Activated T-helper 1 cell treated with Interleukin-2 at 50 U/mL for 16 hours (primary cell): ENCODE results near the gene UGT1A6.
"Not testable (repeated sequence)": the region's sequence is repeated elsewhere in the genome, so short reads cannot be mapped to it uniquely, and the experiment has no call there.

Experiments
- DNase-seq: peaks from one replicate; pipeline ENCODE4 v3.0.0-alpha.2; 2020; ENCODE audit warnings: low read depth

Gene UGT1A6

DNA sequence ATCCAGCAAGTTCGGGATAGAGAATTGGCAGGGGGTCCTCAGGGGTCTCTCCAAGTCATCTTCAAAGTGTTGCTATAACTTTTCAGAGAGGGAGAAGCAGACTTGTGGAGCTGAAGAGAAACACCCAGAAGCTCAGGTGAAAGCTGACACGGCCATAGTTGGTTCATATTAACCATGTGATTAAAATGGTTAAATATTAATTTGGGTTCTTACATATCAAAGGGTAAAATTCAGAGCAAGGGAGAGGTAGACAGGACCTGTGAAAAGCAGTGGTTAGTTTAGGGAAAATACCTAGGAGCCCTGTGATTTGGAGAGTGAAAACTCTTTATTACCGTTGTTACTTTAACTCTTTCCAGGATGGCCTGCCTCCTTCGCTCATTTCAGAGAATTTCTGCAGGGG is at the start of gene UGT1A6:
TSS of gene UGT1A6 (plus strand) at position 243 of the 400 bp plus-strand sequence. CDS start at position 358, 115 bp downstream.
- DNase-seq, result no peak

DNA sequence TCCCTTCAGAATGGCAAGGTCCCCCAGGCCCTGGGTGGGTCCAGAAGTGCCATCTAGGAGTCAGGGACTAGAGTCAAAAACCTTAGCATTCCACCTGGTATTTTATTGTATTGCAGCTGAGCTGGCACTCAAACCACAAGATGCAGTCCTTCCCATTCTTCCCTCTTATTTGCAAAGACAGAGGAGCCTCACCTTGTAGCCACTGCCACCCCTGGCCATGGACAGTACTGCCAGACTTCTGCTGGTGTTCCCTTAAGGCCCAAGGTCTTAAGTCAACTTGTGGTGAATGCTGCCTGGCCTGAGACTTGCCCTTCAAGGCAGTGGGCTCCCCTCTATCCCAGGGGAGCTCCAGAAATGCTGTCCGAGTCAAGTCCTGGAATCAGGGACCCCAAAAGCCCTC is 49.6 kb upstream of the UGT1A6 start:
- DNase-seq, result no peak

DNA sequence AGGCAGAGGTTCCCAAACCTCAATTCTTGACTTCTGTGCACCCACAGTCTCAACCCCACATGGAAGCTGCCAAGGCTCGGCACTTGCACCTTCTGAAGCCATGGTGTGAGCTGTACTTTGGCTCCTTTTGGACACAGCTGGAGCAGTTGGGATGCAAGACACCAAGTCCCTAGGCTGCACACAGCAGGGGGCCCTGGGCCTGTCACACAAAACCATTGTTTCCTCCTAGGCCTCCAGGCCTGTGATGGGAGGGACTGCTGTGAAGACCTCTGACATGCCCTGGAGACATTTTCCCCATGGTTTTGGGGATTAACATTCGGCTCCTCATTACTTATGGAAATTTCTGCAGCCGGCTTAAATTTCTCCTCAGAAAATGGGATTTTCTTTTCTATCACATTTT is 46.7 kb upstream of the UGT1A6 start:
- not testable (repeated sequence) for DNase-seq

DNA sequence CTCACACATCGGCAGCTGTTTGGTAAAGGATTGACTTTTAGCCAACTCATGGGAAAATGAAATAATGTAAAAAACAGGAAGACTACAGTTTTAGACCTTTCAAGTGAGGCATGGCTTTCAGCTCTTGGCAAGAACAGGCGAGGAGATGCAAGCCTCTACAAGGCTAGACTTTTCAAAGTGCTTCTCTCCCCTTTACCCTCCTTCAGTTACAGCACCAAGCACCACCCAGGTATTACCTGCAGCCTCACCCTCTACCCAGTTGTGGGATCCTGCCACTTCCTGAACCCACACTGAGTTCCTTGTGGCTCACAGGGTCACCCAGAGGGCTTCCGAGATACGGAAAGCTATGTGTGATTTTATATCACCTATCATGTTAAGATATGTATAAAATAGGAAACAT is 41.7 kb upstream of the UGT1A6 start:
- DNase-seq, result no peak

DNA sequence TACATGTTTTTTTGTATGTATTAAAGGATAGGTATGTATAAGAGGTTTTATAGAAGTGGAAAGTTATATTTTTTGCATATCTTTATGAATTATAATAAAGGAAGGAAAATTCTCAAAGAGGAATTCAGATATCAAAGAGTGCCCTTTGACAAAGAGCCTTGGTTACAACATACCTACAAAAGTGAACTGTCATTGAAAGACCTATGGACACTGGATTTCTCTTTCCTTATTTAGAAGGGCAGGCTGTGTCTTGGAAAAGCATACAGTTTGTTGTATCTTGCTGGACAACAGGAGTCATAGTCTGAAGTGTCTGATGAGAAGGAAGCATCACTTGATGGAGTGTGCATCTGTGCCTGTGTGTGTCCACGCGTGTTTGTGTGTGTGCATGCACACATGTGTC is 41.3 kb upstream of the UGT1A6 start:
- no peak for DNase-seq

DNA sequence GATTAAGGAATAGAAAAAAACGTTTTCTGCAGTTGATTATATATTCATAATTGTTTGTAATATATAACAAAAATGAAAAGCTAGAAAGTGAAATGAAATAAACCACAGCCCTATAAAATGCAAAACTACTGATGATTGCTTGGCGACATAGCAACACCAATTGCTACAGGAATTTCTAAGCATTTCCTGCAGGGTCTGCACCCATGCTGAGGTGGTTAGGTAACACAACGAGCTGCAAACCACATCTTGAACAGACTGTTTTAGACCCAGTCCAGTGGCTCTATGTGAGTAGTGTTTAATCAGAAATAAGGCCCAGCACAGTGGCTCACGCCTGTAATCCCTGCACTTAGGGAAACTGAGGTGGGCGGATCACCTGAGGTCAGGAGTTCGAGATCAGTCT is 38.2 kb upstream of the UGT1A6 start:
- no peak for DNase-seq

DNA sequence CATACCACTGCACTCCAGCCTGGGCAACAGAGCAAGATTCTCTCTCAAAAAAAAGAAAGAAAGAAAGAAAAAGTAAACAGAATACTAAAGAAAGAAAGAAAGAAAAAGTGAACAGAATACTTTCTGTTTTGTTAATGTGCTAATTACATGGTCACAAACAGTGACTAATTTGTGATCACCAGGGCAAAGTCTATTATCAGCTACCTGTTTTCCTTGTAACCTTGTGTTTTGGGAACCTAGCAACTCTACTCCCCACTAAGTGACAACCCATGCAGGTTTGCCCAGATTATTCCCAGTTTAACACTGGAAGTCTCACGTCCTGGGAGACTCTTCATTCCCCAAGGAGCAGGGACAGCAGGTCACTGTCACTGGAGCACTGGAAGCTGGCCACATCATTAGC is 37.6 kb upstream of the UGT1A6 start:
- no peak for DNase-seq

DNA sequence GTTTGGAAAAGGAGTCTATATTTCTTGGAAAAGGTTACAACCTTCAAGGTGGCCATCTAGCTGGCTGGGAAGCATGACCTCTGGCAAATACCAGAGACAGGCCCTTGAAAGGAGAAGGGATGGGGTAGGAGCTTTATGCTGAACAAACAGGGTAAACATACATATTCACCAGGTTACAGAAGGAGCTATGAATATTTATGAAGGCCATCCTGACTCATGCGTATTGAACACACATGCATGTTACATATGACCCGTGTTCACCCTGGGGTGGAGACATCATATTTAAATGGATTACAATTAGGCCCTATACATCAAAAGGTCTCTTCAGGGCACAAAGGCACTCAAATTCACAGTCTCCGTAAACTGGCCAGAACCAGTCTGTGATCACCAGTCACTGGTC is 36.7 kb upstream of the UGT1A6 start:
- DNase-seq, result not testable (repeated sequence)

DNA sequence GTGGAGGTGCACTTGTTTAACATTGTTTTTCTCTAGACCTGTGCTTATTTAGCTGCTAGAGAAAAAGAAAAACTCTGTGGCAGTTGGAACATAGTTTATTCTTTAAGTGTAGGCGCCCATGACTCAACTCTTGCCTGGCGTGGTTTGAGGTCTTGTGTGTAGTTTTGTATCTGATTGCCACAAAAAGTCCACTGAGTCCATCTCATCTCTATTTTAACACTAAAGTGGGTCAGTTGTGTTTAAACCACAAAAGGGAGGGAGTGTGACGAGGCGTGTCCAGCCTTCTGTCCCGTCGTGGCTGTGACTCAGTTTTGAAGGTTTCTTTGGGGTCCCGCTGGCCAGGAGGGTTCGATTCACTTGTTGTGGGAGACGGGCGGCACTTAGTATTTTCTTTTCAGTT is 36.2 kb upstream of the UGT1A6 start:
- DNase-seq, result no peak

DNA sequence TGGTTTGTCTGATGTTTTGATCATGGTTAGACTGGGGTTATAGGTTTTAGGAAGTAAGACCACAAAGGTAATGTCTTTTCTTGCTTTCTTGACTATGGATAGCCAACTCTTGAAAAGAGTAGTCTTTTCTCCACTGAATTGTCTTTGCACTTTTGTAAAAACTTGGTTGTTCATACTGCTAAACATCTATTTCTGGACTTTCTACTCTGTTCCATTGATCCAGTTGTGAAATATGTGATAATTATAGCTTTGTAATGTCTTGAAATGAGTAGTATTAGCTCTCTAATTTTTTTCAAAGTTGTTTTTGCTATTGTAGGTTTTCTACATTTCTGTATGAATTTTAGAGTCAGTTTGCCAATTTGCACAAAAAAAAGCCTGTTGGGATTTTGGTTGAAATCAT is 34.1 kb upstream of the UGT1A6 start:
- no peak for DNase-seq

DNA sequence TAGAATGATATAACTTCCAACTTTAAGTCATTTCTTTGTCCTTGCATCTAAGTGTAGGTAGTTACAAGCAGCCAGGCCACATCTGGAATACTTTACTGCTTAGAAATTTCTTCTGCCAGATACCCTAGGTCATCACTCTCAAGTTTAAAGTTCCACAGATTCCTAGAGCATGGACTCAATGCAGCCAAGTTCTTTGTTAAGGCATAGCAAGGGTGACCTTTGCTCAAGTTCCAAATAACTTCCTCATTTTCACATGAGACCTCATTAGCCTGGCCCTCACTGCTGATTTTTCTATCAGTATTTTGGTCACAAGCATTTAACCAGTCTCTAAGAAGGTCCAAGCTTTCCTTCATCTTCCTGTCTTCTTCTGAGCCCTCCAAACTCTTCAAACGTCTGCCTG is 28.8 kb upstream of the UGT1A6 start:
- DNase-seq, result no peak

DNA sequence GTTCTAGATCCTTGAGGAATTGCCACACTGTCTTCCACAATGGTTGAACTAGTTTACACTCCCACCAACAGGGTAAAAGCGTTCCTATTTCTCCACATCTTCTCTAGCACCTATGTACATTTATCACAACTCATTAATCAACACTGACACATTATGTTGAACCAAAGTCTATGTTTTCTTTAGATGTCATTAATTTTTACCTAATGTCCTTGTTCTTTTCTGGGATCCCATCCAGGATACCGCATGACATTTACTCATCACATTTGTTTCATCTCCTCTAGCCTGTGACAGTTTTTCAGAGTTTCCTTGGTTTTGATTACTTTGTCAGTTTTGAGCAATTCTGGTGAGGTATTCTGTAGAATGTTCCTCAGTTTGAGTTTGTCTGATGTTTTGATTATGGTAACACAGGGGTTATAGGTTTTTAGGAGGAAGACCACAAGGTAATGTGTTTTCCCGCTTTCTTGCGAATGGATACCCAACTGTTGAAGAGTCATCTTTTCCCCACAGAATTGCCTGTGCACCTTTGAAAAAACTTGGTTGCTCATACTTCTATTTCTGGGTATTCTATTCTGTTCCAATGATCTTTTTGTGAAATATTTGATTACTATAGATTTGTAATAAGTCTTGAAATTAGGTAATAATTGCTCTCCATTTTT is 24.0 kb upstream of the UGT1A6 start:
- DNase-seq, result no peak

DNA sequence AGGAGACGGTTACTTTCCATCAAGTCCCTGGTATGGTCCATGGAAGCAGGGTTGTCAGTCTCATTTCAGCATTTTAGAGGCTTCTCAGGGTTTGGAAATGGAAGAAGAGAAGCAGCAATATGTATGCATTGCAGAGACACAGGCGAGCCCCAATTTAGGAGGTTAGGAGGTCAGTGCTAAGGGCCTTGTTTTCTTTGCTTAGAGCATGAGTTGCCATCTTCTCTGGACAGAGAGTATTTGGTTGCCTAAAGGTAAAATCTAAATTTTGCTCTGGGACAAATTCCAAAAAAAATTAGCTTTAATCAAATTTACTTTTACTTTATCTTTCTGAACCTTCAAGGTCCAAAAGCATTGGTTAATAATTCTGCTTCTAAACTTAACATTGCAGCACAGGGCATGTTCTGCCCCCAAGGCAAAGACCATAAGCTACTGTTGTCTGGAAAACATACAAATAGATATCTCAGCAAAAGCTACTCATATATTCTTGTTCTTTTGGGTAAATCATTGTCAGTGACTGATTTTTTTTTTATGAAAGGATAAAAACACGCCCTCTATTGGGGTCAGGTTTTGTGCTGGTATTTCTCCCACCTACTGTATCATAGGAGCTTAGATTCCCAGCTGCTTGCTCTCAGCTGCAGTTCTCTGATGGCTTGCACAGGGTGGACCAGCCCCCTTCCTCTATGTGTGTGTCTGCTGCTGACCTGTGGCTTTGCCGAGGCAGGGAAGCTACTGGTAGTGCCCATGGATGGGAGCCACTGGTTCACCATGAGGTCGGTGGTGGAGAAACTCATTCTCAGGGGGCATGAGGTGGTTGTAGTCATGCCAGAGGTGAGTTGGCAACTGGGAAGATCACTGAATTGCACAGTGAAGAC is 21.2 kb upstream of the UGT1A6 start, which contains the start of gene UGT1A9:
TSS of gene UGT1A9 (plus strand) at position 609 of the 872 bp plus-strand sequence. CDS start at position 646, 37 bp downstream.
- DNase-seq, result no peak

DNA sequence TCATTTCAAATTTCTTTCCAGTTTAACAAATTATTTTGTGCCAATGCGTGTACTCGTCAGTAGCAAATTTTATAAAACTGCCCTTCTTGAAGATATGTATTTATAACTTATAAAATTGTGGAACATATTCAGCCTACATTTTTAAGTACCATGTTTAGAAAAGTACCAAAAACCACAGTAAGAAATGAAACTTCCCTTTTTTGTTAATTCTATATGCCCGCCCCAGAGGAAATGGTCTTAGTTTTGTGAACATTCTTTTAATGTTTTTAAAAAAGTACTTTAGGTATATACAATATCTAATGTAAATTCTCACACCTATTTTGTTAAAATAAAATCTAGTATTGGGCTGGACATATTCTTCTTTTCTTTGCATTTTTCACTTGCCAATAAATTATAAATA is 19.8 kb upstream of the UGT1A6 start:
- DNase-seq, result no peak

DNA sequence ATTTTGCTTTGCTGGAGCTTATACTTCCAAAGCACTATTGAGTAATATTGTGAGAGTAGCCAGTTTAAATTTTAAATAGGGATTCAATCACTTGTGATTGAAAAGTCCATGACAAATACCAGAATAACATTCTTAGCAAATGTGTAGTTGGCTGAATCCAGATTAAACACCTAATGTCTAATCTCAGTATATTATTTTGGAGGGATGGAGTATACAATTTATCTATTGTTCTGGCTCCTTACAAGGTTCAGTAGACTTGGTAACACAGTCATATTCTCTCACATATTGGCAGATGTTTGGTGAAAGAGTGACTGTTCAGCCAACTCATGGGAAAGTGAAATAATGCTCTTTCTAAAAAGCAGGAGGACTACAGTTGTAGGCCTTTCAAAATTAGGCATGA is 18.8 kb upstream of the UGT1A6 start:
- DNase-seq, result no peak

DNA sequence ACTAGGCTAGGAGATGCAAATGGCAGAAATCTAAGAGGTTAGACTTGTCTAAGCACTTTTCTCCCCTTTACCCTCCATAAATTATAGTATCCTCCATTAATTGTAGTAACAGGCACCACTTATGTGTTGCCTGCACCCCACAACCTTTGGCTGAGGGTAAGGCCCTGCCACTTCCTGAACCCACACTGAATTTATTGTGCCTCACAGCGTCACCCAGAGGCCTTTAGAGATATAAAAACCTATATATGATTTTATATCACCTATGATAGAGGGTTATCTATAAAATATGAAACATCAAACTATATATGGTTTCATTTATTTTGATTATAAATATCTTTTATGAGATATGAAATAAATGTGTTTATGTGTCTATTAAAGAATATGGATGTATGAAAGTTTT is 18.4 kb upstream of the UGT1A6 start:
- DNase-seq, result no peak

DNA sequence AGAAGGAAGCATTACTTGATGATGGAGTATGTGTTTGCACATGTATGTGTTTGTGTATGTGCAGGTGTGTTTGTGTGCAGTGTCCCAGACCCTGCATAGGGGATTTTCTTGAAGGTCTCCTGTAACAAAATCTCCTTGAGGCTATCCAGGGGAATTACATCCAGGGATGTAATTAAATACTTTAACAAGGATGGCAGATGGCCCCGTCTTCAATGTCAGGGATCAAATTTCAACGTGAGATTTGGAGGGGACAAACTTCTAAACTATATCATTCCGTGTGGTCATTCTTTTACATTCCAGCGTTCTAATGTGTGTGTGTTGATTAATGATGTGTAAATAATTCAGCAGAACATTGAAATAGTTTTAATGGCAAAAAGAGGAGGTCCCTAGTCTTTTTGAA is 17.7 kb upstream of the UGT1A6 start:
- no peak for DNase-seq

DNA sequence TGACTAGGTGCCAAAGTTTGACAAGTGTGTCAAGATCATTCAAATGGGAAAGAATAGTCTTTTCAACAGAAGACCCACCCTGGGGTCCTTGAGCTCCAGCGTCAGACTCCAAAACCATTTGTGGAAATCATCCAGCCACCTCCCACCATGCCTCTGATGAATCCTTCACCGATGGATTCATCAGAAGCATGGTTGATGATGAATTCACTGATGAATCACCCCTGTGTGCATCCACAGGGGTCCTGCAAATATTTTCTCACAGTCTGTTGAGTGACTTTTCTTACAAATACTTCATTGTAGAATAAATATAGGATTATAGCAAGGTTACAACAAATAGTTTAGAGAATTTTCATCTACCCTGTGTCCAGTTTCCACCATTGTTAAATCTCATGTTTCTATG is 16.6 kb upstream of the UGT1A6 start:
- no peak for DNase-seq

DNA sequence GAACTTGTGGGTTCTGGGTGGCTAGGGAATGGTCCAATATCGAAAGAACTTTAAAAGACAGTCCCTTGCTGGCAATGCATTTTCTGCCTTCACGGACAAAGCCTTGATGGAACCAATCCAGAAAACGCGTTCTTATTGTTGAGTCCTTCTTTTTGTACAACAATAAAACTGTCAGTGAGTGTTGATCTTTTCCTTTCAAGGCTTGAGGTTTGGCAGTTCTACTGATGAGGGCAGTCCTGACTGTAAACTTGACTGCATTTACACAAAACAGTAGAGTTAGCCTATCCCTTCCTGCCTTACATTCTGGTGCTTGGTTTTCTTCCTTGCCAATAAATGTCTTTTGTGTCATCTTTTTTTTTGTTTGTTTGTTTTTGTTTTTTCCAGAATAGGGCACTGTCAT is 13.5 kb upstream of the UGT1A6 start:
- DNase-seq, result no peak

DNA sequence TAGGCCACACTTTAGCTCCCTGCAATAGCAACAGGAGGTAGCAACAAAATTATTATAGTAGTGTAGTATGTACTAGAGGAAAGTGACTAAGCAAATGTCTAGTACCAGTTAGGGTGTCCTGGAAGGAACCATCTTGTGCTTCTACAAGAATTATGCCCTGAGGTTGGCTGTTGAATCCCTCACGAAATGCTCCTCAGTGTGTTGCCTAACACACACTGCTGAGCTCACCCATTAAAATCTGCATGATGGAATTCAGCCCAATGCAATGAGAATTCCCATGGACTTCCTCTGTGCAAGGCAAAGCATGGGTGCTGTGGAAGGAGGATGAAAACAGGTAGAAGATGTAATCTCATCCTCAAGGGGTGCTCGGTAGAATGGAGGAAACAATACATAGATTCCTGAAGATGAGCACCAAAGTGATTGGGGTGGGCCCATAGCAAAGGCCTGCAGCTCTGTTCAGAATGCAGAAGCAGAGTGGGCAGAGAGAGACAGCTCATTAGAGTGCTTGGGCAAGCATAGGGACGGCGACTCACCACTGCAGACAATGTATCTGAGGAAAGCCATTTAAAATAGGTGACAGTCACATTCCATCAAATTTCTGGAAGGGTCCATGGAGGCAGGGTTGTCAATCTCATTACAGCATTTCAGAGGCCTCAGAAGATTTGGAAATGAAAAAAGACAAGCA is 12.2 kb upstream of the UGT1A6 start:
- no peak for DNase-seq

DNA sequence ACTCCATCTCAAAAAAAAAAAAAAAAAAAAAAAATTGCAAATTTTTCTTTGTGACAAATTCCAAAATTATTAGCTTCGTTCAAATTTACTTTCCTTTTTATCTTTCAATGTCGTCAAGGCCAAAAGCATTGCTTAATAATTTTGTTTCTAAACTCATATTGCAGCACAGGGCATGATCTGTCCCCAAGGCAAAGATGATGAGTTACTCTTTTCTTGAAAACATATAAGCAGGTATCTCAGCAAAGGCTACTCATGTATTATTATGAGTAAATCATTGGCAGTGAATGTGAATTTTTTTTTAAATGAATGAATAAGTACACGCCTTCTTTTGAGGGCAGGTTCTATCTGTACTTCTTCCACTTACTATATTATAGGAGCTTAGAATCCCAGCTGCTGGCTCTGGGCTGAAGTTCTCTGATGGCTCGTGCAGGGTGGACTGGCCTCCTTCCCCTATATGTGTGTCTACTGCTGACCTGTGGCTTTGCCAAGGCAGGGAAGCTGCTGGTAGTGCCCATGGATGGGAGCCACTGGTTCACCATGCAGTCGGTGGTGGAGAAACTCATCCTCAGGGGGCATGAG is 11.1 kb upstream of the UGT1A6 start, which contains the start of gene UGT1A7:
TSS of gene UGT1A7 (plus strand) at position 381 of the 579 bp plus-strand sequence. CDS start at position 418, 37 bp downstream.
- no peak for DNase-seq

DNA sequence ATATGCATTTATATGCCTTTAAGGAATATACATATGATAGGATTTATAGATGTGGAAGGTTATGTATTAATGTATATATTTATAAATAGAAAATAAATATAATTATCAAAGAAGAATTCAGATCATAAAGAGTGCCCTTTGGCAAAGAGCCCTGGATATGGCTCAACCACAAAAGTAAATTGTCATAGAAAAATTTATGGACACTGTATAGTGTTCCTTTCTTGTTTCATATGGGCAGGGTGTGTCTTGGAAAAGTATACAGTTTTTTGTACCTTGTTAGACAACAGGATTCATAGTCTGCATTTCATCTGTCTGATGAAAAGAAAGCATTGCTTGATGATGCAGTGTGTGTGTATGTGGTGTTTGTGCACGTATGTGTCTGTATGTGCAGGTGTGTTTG is 8.1 kb upstream of the UGT1A6 start:
- no peak for DNase-seq
